Cardiac muscle cell (in vitro differentiated cells and primary cell): ENCODE data around the gene CYP2F1. TPM values are rescaled to one million over a fixed set of nuclear protein-coding genes. Genes with fewer than 3 reads are reported as not detected.
A peak's percentile ranks its signal among the peaks of the same experiment; 100 is the strongest.

Experiments
- DNase-seq, 2 donors: peaks; one replicate each; pipeline versions ENCODE4 v3.0.0 to v3.0.0-alpha.2; 2010 to 2017; ENCODE audit warnings: low read depth in 1 of 2, low spot score in 1 of 2
- H3K27ac ChIP-seq: fragments of 200-600 bp; sonication (generic); 2 replicates; pipeline ENCODE4 v1.5.1; 2016
- H3K27me3 ChIP-seq: fragments of 200-600 bp; sonication (generic); 2 replicates; pipeline ENCODE4 v1.6.0; 2016; ENCODE audit warnings: control low read depth
- H3K36me3 ChIP-seq: fragments of 200-600 bp; sonication (generic); 2 replicates; pipeline ENCODE4 v1.5.1; 2016; ENCODE audit warnings: control low read depth
- H3K4me1 ChIP-seq: fragments of 200-600 bp; sonication (generic); 2 replicates; pipeline ENCODE4 v1.8.1; 2017; ENCODE audit warnings: low read depth, mild to moderate bottlenecking, mixed run types
- H3K4me3 ChIP-seq: fragments of 200-600 bp; sonication (generic); 2 replicates; pipeline ENCODE4 v1.5.1; 2016; ENCODE audit warnings: mild to moderate bottlenecking
- H3K9me3 ChIP-seq: fragments of 200-600 bp; sonication (generic); 2 replicates; pipeline ENCODE4 v1.5.1; 2017; ENCODE audit warnings: low read depth, mild to moderate bottlenecking, control low read depth
- polyA plus RNA-seq: library from polyadenylated mRNA; unstranded; fragments of >200 nt; fragmentation: Nextera tagmentation; extraction: Ambion mirVana; gene quantifications from 2 replicates; pipeline ENCODE4 v1.2.1, GENCODE V29; 2016
- total RNA-seq: library from RNA; depleted of rRNA; stranded (reverse); fragments of >200 nt; gene quantifications from 2 replicates; pipeline ENCODE4 v1.2.3, GENCODE V29; 2016
- TF ChIP-seq, protein P1 (sequence below): IDR thresholded peaks from 2 replicates; pipeline ENCODE4 v1.5.1; 2012; ENCODE audit warnings: low read depth, mild to moderate bottlenecking, low read length

The CYP2F1 gene
- total and polyA plus RNA-seq, 2 experiments from 2014 or later: not detected

DNA sequence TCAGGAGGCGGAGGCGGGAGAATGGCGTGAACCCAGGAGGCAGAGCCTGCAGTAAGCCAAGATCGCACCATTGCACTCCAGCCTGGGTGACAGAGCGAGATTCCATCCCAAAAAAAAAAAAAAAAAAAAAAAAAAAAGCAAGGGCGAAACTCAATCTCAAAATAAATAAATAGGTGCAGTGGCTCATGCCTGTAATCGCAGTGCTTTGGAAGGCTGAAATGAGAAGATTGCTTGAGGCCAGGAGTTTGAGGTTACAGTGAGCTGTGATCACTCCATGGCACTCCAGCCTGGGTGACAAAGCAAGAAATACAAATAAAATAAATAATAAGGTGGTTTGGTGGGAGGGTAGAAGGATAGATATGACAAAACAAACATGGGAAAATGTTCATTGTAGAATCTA, 39.8 kb downstream of the CYP2F1 start:
- Histone ChIP-seq H3K27me3 (no peaks in the 10 kb centered on the region), H3K4me3 (no peak overlapping the region), H3K36me3 (no peaks in the 10 kb centered on the region), H3K4me1 (no peaks in the 10 kb centered on the region), H3K9me3 (no peaks in the 10 kb centered on the region), H3K27ac (no peak overlapping the region)
- TF ChIP-seq, protein P1, sequence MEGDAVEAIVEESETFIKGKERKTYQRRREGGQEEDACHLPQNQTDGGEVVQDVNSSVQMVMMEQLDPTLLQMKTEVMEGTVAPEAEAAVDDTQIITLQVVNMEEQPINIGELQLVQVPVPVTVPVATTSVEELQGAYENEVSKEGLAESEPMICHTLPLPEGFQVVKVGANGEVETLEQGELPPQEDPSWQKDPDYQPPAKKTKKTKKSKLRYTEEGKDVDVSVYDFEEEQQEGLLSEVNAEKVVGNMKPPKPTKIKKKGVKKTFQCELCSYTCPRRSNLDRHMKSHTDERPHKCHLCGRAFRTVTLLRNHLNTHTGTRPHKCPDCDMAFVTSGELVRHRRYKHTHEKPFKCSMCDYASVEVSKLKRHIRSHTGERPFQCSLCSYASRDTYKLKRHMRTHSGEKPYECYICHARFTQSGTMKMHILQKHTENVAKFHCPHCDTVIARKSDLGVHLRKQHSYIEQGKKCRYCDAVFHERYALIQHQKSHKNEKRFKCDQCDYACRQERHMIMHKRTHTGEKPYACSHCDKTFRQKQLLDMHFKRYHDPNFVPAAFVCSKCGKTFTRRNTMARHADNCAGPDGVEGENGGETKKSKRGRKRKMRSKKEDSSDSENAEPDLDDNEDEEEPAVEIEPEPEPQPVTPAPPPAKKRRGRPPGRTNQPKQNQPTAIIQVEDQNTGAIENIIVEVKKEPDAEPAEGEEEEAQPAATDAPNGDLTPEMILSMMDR: no peak
- DNase-seq: no peak

DNA sequence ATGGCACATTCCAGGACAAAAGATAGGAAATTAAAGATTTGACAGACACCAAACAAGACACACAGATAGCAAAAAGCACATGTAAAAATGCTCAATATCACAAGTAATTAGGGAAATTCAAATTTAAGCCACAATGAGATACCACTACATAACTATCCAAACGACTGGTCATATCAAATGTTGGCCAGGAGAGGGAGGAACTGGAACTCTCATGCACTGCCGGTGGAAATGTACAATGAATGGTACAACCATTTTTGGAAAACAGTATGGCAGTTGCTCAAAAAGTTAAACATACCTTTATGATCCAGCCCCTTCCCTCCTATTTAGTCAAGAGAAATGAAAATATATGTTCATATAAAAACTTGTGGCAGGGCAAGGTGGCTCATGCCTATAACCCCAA, 42.0 kb downstream of the CYP2F1 start:
- H3K27ac ChIP-seq: no peak overlapping the region
- TF ChIP-seq, protein P1: peak; percentile 16
- no peaks in the 10 kb centered on the region for H3K9me3 ChIP-seq
- no peaks in the 10 kb centered on the region for H3K36me3 ChIP-seq
- H3K27me3 ChIP-seq: no peaks in the 10 kb centered on the region
- DNase-seq: no peak
- no peak overlapping the region for H3K4me3 ChIP-seq
- no peaks in the 10 kb centered on the region for H3K4me1 ChIP-seq

GRCh38 chr19:41159881-41160280, 45.6 kb downstream of the CYP2F1 start:
- TF ChIP-seq, protein P1: no peak
- peak in 1 of 2 donors; percentile 36 for DNase-seq
- Histone ChIP-seq H3K27ac (no peak overlapping the region), H3K27me3 (no peaks in the 10 kb centered on the region), H3K36me3 (no peaks in the 10 kb centered on the region), H3K4me3 (no peak overlapping the region), H3K4me1 (no peaks in the 10 kb centered on the region), H3K9me3 (no peaks in the 10 kb centered on the region)

DNA sequence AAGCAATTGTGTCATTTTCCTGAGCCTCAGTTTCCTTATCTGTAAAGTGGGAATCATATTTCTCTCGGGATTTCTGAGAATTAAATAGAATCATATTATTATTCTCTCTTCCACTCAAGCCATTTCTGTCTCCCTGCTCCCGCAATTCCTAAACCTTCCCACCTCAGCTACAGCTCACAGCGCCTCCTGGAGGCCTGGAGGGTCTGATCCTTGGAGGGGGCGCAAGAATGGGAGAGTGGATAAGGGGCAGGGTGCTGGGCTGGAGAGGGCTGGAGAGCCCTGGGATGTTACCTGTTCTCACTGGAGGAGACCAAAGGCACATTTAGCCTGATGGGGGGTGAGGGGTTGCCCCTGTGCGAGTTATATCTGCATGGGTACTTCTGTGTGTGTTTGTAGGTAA, 47.7 kb downstream of the CYP2F1 start:
- no peak for DNase-seq
- TF ChIP-seq, protein P1: peak; percentile 16

GRCh38 chr19:41166944-41167804, 52.9 kb downstream of the CYP2F1 start:
- Histone ChIP-seq H3K27ac (no peak overlapping the region), H3K9me3 (no peaks in the 10 kb centered on the region), H3K4me3 (no peak overlapping the region), H3K36me3 (no peaks in the 10 kb centered on the region), H3K27me3 (no peaks in the 10 kb centered on the region), H3K4me1 (no peaks in the 10 kb centered on the region)
- DNase-seq: no peak
- TF ChIP-seq, protein P1: no peak

More for the DNA sequence above, 47.7 kb downstream of the CYP2F1 start:
- Histone ChIP-seq H3K27ac (no peak overlapping the region), H3K27me3 (no peaks in the 10 kb centered on the region), H3K9me3 (no peaks in the 10 kb centered on the region), H3K4me1 (no peaks in the 10 kb centered on the region), H3K4me3 (no peak overlapping the region), H3K36me3 (no peaks in the 10 kb centered on the region)
